ENCODE data around the gene STK33. TPM values are rescaled to one million over a fixed set of nuclear protein-coding genes. Genes with fewer than 3 reads are reported as not detected.

STK33 gene
- total RNA-seq, 1 experiment from 2014 or later: 10.9 TPM

GRCh38 chr11:8392886-8393285 is 201.1 kb downstream of the STK33 start:
- DNase-seq (ENCODE audit: low read depth, low spot score) (no peak), ATAC-seq (no peak)
- no peak for TF ChIP-seq SRF (IDR thresholded peaks at IDR 0.05; ENCODE audit: low read depth)
- TF ChIP-seq FOSL1 (IDR thresholded peaks at IDR 0.05; ENCODE audit: low read depth): no peak
- TF ChIP-seq RAD21 (IDR thresholded peaks at IDR 0.05; ENCODE audit: low read depth): no peak
- TF ChIP-seq, protein P1, sequence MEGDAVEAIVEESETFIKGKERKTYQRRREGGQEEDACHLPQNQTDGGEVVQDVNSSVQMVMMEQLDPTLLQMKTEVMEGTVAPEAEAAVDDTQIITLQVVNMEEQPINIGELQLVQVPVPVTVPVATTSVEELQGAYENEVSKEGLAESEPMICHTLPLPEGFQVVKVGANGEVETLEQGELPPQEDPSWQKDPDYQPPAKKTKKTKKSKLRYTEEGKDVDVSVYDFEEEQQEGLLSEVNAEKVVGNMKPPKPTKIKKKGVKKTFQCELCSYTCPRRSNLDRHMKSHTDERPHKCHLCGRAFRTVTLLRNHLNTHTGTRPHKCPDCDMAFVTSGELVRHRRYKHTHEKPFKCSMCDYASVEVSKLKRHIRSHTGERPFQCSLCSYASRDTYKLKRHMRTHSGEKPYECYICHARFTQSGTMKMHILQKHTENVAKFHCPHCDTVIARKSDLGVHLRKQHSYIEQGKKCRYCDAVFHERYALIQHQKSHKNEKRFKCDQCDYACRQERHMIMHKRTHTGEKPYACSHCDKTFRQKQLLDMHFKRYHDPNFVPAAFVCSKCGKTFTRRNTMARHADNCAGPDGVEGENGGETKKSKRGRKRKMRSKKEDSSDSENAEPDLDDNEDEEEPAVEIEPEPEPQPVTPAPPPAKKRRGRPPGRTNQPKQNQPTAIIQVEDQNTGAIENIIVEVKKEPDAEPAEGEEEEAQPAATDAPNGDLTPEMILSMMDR (IDR thresholded peaks at IDR 0.05 in 2 of 3, conservative IDR thresholded peaks at IDR 0.05 in 1 of 3; ENCODE audit: borderline replicate concordance in 1 of 3, insufficient read depth in 1 of 3, low read depth in 2 of 3, low read length in 2 of 3): no peak
- POLR2A ChIA-PET: no interaction called here
- Histone ChIP-seq H3K9ac (ENCODE audit: low read length) (no peak overlapping the region), H3K9me3 (ENCODE audit: control insufficient read depth in 1 of 2, insufficient read depth in 1 of 2, low read depth in 1 of 2, low read length in 2 of 2) (no peaks in the 10 kb centered on the region), H3K4me3 (replicated peaks in 1 of 2; ENCODE audit: low read depth in 1 of 2, low read length in 2 of 2) (no peak overlapping the region), H3K9me2 (ENCODE audit: insufficient read depth) (no peaks in the 10 kb centered on the region), H3K79me2 (ENCODE audit: insufficient read depth, low read length) (no peaks in the 10 kb centered on the region), H3K27me3 (ENCODE audit: insufficient read depth, low read length) (no peaks in the 10 kb centered on the region), H4K20me1 (ENCODE audit: insufficient read depth) (no peaks in the 10 kb centered on the region), H3K36me3 (ENCODE audit: control insufficient read depth in 1 of 2, insufficient read depth in 2 of 2, low read length in 2 of 2) (no peaks in the 10 kb centered on the region), H2AFZ (ENCODE audit: low read depth, low read length, poor library complexity, severe bottlenecking) (no peak overlapping the region), H3K27ac (ENCODE audit: low read depth, low read length) (no peak overlapping the region), H3K4me2 (ENCODE audit: low read length) (no peak overlapping the region), H3K4me1 (ENCODE audit: control insufficient read depth in 1 of 2, insufficient read depth in 2 of 2, low read length in 2 of 2) (no peaks in the 10 kb centered on the region)
- no TSS peak for BruUV-seq (replicated peaks)
- RAD21 ChIA-PET (ENCODE audit: low non-redundant PET in 1 of 2, low total read pairs in 2 of 2, uncharacterized antibody in 2 of 2, unreplicated experiment in 2 of 2): no interaction called here
- CTCF ChIA-PET: no interaction called here
- intact Hi-C loops (cut with micrococcal nuclease): no loop called here

DNA sequence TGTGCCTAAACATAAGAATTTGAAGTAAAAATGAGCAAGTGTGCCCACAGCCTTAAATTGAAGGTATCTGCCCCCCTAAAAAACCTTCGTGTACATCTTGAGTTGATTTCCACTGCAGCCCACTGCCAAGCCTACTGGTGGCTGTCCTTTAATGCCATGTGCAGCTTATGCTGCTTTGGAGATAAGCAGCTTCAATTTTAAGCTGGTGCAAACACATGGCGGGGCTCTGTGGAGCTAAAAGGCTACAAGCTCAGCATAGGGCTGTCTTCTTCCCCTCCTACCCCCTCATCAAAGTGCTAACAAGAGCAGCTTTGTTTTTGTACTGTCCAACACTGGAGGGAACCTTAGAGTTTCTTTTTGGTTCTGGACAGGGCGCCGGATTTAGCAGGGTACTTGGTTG is 201.9 kb downstream of the STK33 start:
- DNase-seq (ENCODE audit: low read depth, low spot score) (no peak), ATAC-seq (no peak)
- Histone ChIP-seq H3K27ac (ENCODE audit: low read depth, low read length) (no peak overlapping the region), H3K9me2 (ENCODE audit: insufficient read depth) (no peaks in the 10 kb centered on the region), H3K27me3 (ENCODE audit: insufficient read depth, low read length) (no peaks in the 10 kb centered on the region), H4K20me1 (ENCODE audit: insufficient read depth) (no peaks in the 10 kb centered on the region), H3K4me2 (ENCODE audit: low read length) (no peak overlapping the region), H3K9ac (ENCODE audit: low read length) (no peak overlapping the region), H3K79me2 (ENCODE audit: insufficient read depth, low read length) (no peaks in the 10 kb centered on the region), H3K36me3 (ENCODE audit: control insufficient read depth in 1 of 2, insufficient read depth in 2 of 2, low read length in 2 of 2) (no peaks in the 10 kb centered on the region), H2AFZ (ENCODE audit: low read depth, low read length, poor library complexity, severe bottlenecking) (no peak overlapping the region), H3K9me3 (ENCODE audit: control insufficient read depth in 1 of 2, insufficient read depth in 1 of 2, low read depth in 1 of 2, low read length in 2 of 2) (no peaks in the 10 kb centered on the region), H3K4me1 (ENCODE audit: control insufficient read depth in 1 of 2, insufficient read depth in 2 of 2, low read length in 2 of 2) (no peaks in the 10 kb centered on the region), H3K4me3 (replicated peaks in 1 of 2; ENCODE audit: low read depth in 1 of 2, low read length in 2 of 2) (no peak overlapping the region)
- RAD21 ChIA-PET (ENCODE audit: low non-redundant PET in 1 of 2, low total read pairs in 2 of 2, uncharacterized antibody in 2 of 2, unreplicated experiment in 2 of 2): no interaction called here
- BruUV-seq (replicated peaks): no TSS peak
- TF ChIP-seq JUND (IDR thresholded peaks at IDR 0.05): no peak
- TF ChIP-seq YY1 (IDR thresholded peaks at IDR 0.05; ENCODE audit: extremely low read depth, insufficient replicate concordance, low read depth, low read length): no peak
- TF ChIP-seq ZFX (IDR thresholded peaks at IDR 0.05): no peak
- TF ChIP-seq SRF (IDR thresholded peaks at IDR 0.05; ENCODE audit: low read depth): no peak
- TF ChIP-seq REST (IDR thresholded peaks at IDR 0.05; ENCODE audit: low read depth): no peak
- TF ChIP-seq POLR2A (IDR thresholded peaks at IDR 0.05; ENCODE audit: borderline replicate concordance, extremely low read depth, insufficient read depth, insufficient read length): no peak
- no peak for TF ChIP-seq CBX3 (IDR thresholded peaks at IDR 0.05; ENCODE audit: low read depth)
- no peak for TF ChIP-seq RAD21 (IDR thresholded peaks at IDR 0.05; ENCODE audit: low read depth)
- no peak for TF ChIP-seq SIN3A (IDR thresholded peaks at IDR 0.05; ENCODE audit: low read depth)
- no peak for TF ChIP-seq POLR2AphosphoS5 (IDR thresholded peaks at IDR 0.05; ENCODE audit: low read depth, low read length)
- TF ChIP-seq EZH2phosphoT487 (IDR thresholded peaks at IDR 0.05; ENCODE audit: borderline replicate concordance): no peak
- TF ChIP-seq, protein P2, sequence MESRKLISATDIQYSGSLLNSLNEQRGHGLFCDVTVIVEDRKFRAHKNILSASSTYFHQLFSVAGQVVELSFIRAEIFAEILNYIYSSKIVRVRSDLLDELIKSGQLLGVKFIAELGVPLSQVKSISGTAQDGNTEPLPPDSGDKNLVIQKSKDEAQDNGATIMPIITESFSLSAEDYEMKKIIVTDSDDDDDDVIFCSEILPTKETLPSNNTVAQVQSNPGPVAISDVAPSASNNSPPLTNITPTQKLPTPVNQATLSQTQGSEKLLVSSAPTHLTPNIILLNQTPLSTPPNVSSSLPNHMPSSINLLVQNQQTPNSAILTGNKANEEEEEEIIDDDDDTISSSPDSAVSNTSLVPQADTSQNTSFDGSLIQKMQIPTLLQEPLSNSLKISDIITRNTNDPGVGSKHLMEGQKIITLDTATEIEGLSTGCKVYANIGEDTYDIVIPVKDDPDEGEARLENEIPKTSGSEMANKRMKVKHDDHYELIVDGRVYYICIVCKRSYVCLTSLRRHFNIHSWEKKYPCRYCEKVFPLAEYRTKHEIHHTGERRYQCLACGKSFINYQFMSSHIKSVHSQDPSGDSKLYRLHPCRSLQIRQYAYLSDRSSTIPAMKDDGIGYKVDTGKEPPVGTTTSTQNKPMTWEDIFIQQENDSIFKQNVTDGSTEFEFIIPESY (IDR thresholded peaks at IDR 0.05; ENCODE audit: extremely low read depth, insufficient replicate concordance, low read length): no peak
- CTCF ChIA-PET: no interaction called here
- intact Hi-C loops (cut with micrococcal nuclease): no loop called here
- POLR2A ChIA-PET: no interaction called here
